HG03354 (cell line): ENCODE results near the gene SVOPL.

ENCODE experiments used
- ATAC-seq: cut with Tn5 transposase; IDR thresholded peaks from one replicate; pipeline ENCODE4 v1.9.1; 2021; ENCODE audit warnings: mild to moderate bottlenecking; ENCODE audit not compliant: unreplicated experiment, poor library complexity, severe bottlenecking

The SVOPL gene

GRCh38 chr7:138573741-138574140 is 127.4 kb downstream of the SVOPL start:
- ATAC-seq: no peak

GRCh38 chr7:138570715-138571114 is 130.4 kb downstream of the SVOPL start:
- no peak for ATAC-seq

GRCh38 chr7:138569418-138569817 is 131.7 kb downstream of the SVOPL start:
- no peak for ATAC-seq

GRCh38 chr7:138568655-138569054 is 132.5 kb downstream of the SVOPL start:
- no peak for ATAC-seq

- no peak for ATAC-seq
Observed at GRCh38 chr7:138565451-138566114, 135.6 kb downstream of the SVOPL start.

GRCh38 chr7:138565071-138565450 is 136.1 kb downstream of the SVOPL start:
- no peak for ATAC-seq

GRCh38 chr7:138564365-138564764 is 136.8 kb downstream of the SVOPL start:
- no peak for ATAC-seq

- no peak for ATAC-seq
Observed at GRCh38 chr7:138563808-138564207, 137.4 kb downstream of the SVOPL start.

- ATAC-seq: no peak
Observed at GRCh38 chr7:138559448-138559847, 141.7 kb downstream of the SVOPL start.

- ATAC-seq: no peak
Observed at GRCh38 chr7:138556771-138557484, 144.2 kb downstream of the SVOPL start.

- no peak for ATAC-seq
Observed at GRCh38 chr7:138555684-138556083, 145.5 kb downstream of the SVOPL start.

- no peak for ATAC-seq
Observed at GRCh38 chr7:138554674-138555073, 146.5 kb downstream of the SVOPL start.

- no peak for ATAC-seq
Observed at GRCh38 chr7:138553805-138554204, 147.4 kb downstream of the SVOPL start.

GRCh38 chr7:138551102-138551501 is 150.1 kb downstream of the SVOPL start:
- no peak for ATAC-seq

GRCh38 chr7:138550337-138550736 is 150.8 kb downstream of the SVOPL start:
- ATAC-seq: no peak

- no peak for ATAC-seq
Observed at GRCh38 chr7:138549082-138549481, 152.1 kb downstream of the SVOPL start.

GRCh38 chr7:138546829-138547228 is 154.3 kb downstream of the SVOPL start:
- no peak for ATAC-seq

GRCh38 chr7:138546064-138546619 is 155.0 kb downstream of the SVOPL start:
- ATAC-seq: no peak

GRCh38 chr7:138545123-138545522 is 156.0 kb downstream of the SVOPL start:
- no peak for ATAC-seq
